OCI-LY3 (cell line): ENCODE results near the gene GRIP1.
A peak's percentile ranks its signal among the peaks of the same experiment; 100 is the strongest.

ENCODE experiments used
- H2AFZ ChIP-seq: fragments of 200-600, 300-600 bp; shearing (Covaris generic); 2 replicates; pipeline ENCODE4 v1.6.0; 2014; ENCODE audit warnings: antibody characterized with exemption, low read depth, low read length
- H3K27ac ChIP-seq: fragments of 200-600, 300-600 bp; sonication (generic); 2 replicates; pipeline ENCODE4 v1.5.1; 2014; ENCODE audit warnings: mild to moderate bottlenecking, low read length, moderate library complexity, mixed read lengths
- H3K27me3 ChIP-seq: fragments of 200-600, 300-600 bp; sonication (generic); 2 replicates; pipeline ENCODE4 v1.6.1; 2014; ENCODE audit warnings: low read depth, low read length, mixed read lengths
- H3K36me3 ChIP-seq: fragments of 200-600, 300-600 bp; sonication (generic); replicated peaks from 2 replicates; pipeline ENCODE3; 2014; ENCODE audit warnings: low read depth, low read length, mixed read lengths
- H3K4me1 ChIP-seq: fragments of 300-600, 200-600 bp; sonication (generic); 2 replicates; pipeline ENCODE4 v1.6.1; 2014; ENCODE audit warnings: low read length, mixed read lengths
- H3K4me2 ChIP-seq: fragments of 200-600, 300-600 bp; sonication (generic); 2 replicates; pipeline ENCODE4 v1.6.1; 2014; ENCODE audit warnings: low read length, mixed read lengths
- H3K4me3 ChIP-seq: fragments of 300-600, 200-600 bp; sonication (generic); 2 replicates; pipeline ENCODE4 v1.5.1; 2014; ENCODE audit warnings: antibody characterized with exemption, mild to moderate bottlenecking, low read length, moderate library complexity
- H3K79me2 ChIP-seq: fragments of 300-600, 200-600 bp; shearing (Covaris generic); 2 replicates; pipeline ENCODE4 v1.6.1; 2014; ENCODE audit warnings: mild to moderate bottlenecking, low read length, mixed read lengths
- H3K9ac ChIP-seq: fragments of 300-600, 200-600 bp; shearing (Covaris generic); 2 replicates; pipeline ENCODE4 v1.6.0; 2014; ENCODE audit warnings: mild to moderate bottlenecking, low read length, moderate library complexity
- H3K9me3 ChIP-seq: fragments of 200-600, 300-600 bp; shearing (Covaris generic); 2 replicates; pipeline ENCODE4 v1.6.1; 2014; ENCODE audit warnings: low read length, mixed read lengths; ENCODE audit not compliant: insufficient read depth
- H4K20me1 ChIP-seq: fragments of 200-600, 300-600 bp; sonication (generic); 2 replicates; pipeline ENCODE4 v1.6.1; 2016; ENCODE audit warnings: low read length, mixed read lengths; ENCODE audit not compliant: insufficient read depth
- EZH2phosphoT487 ChIP-seq: fragments of 200-600 bp; shearing (Covaris generic); IDR thresholded peaks from 2 replicates; pipeline ENCODE4 v1.6.1; 2018; ENCODE audit warnings: antibody characterized with exemption, mixed run types, low read depth
- TF ChIP-seq, protein P1 (sequence below): fragments of 200-600, 300-600 bp; sonication (generic); IDR thresholded peaks from 2 replicates; pipeline ENCODE4 v1.5.1; 2014; ENCODE audit warnings: antibody characterized with exemption, low read length, low read depth

GRIP1 gene

GRCh38 chr12:66665435-66665985 is 13.4 kb downstream of the GRIP1 start:
- H3K9ac ChIP-seq, result no peak overlapping the region
- no peak overlapping the region for H3K4me2 ChIP-seq
- no peak overlapping the region for H3K27ac ChIP-seq
- H3K4me1 ChIP-seq, result peaks cover 19% of the 10 kb centered on the region
- no peaks in the 10 kb centered on the region for H3K79me2 ChIP-seq
- H3K4me3 ChIP-seq, result no peak overlapping the region
- TF ChIP-seq, protein P1, sequence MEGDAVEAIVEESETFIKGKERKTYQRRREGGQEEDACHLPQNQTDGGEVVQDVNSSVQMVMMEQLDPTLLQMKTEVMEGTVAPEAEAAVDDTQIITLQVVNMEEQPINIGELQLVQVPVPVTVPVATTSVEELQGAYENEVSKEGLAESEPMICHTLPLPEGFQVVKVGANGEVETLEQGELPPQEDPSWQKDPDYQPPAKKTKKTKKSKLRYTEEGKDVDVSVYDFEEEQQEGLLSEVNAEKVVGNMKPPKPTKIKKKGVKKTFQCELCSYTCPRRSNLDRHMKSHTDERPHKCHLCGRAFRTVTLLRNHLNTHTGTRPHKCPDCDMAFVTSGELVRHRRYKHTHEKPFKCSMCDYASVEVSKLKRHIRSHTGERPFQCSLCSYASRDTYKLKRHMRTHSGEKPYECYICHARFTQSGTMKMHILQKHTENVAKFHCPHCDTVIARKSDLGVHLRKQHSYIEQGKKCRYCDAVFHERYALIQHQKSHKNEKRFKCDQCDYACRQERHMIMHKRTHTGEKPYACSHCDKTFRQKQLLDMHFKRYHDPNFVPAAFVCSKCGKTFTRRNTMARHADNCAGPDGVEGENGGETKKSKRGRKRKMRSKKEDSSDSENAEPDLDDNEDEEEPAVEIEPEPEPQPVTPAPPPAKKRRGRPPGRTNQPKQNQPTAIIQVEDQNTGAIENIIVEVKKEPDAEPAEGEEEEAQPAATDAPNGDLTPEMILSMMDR, result no peak
- TF ChIP-seq EZH2phosphoT487, result no peak
- H4K20me1 ChIP-seq, result peaks cover 3% of the 10 kb centered on the region; the same call in 1 of the 2 replicates
- H3K9me3 ChIP-seq, result no peaks in the 10 kb centered on the region
- H2AFZ ChIP-seq, result no peak overlapping the region
- H3K27me3 ChIP-seq, result peaks cover 13% of the 10 kb centered on the region
- no peaks in the 10 kb centered on the region for H3K36me3 ChIP-seq

- H2AFZ ChIP-seq, result no peak overlapping the region
- TF ChIP-seq, protein P1, result no peak
- no peak for TF ChIP-seq EZH2phosphoT487
- no peaks in the 10 kb centered on the region for H3K9me3 ChIP-seq
- H3K79me2 ChIP-seq, result no peaks in the 10 kb centered on the region
- peaks cover 19% of the 10 kb centered on the region for H3K4me1 ChIP-seq
- no peak overlapping the region for H3K4me3 ChIP-seq
- H3K9ac ChIP-seq, result no peak overlapping the region
- H3K36me3 ChIP-seq, result no peaks in the 10 kb centered on the region
- peaks cover 12% of the 10 kb centered on the region for H3K27me3 ChIP-seq
- no peak overlapping the region for H3K27ac ChIP-seq
- no peak overlapping the region for H3K4me2 ChIP-seq
- peaks cover 3% of the 10 kb centered on the region; the same call in 1 of the 2 replicates for H4K20me1 ChIP-seq
These were observed 14.8 kb downstream of the GRIP1 start for GRCh38 chr12:66664076-66664475.

DNA sequence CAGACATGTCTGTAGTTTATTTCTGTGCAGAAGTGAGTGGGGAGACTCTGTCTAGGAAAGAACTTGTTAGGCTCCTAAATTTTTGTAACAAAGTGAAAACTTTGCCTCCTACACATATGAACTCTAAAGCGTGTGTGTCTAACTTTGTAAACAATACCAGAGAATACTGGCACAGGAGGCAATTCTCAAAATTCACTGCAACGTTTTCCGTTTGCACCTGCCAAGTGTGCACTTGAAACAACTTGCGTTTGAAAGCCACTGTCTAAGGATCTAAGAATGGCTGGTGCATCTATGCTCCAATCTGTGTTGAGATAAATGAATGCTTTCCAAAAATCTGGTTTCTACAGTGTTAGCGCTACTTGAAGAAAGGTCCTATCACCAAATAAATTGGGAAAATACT is 15.3 kb downstream of the GRIP1 start:
- no peak for TF ChIP-seq EZH2phosphoT487
- TF ChIP-seq, protein P1, result no peak
- H3K9ac ChIP-seq, result no peak overlapping the region
- H3K4me1 ChIP-seq, result peaks cover 19% of the 10 kb centered on the region
- H3K27ac ChIP-seq, result no peak overlapping the region
- no peak overlapping the region for H3K4me3 ChIP-seq
- H4K20me1 ChIP-seq, result peaks cover 3% of the 10 kb centered on the region; the same call in 1 of the 2 replicates
- no peaks in the 10 kb centered on the region for H3K36me3 ChIP-seq
- H3K4me2 ChIP-seq, result no peak overlapping the region
- no peak overlapping the region for H2AFZ ChIP-seq
- no peaks in the 10 kb centered on the region for H3K9me3 ChIP-seq
- no peaks in the 10 kb centered on the region for H3K79me2 ChIP-seq
- peaks cover 12% of the 10 kb centered on the region for H3K27me3 ChIP-seq

GRCh38 chr12:66662729-66663128 is 16.1 kb downstream of the GRIP1 start:
- Histone ChIP-seq H3K27me3 (peaks cover 13% of the 10 kb centered on the region), H3K4me2 (peak overlapping the region; percentile 78), H3K79me2 (no peaks in the 10 kb centered on the region), H3K4me1 (peaks cover 19% of the 10 kb centered on the region), H3K9ac (no peak overlapping the region), H3K36me3 (no peaks in the 10 kb centered on the region), H4K20me1 (peaks cover 3% of the 10 kb centered on the region; the same call in 1 of the 2 replicates), H2AFZ (no peak overlapping the region), H3K4me3 (no peak overlapping the region), H3K27ac (no peak overlapping the region), H3K9me3 (no peaks in the 10 kb centered on the region)
- no peak for TF ChIP-seq EZH2phosphoT487
- TF ChIP-seq, protein P1, result no peak
